OCI-LY7 (cell line): ENCODE results near the gene ZNF574. TPM values are rescaled to one million over a fixed set of nuclear protein-coding genes. Genes with fewer than 3 reads are reported as not detected.

ENCODE experiments used
- BruUV-seq: library from RNA; stranded (reverse); fragments of 400-500 nt; replicated peaks from 2 replicates; lab custom pipeline; 2021; lab: Mats Ljungman, UMichigan
- CTCF ChIA-PET: fragments of 300-600 bp; sonication (Branson Sonifier 250); formaldehyde crosslinking; loops from one replicate; lab custom pipeline; 2022; ENCODE audit warnings: antibody characterized with exemption; ENCODE audit not compliant: unreplicated experiment; lab: Charles Lee
- POLR2A ChIA-PET: fragments of 300-600 bp; sonication (Branson Sonifier 250); formaldehyde crosslinking; loops from one replicate; lab custom pipeline; 2022; ENCODE audit warnings: antibody characterized with exemption; lab: Charles Lee
- DNase-seq: peaks from one replicate; pipeline ENCODE4 v3.0.0-alpha.2; 2015; ENCODE audit warnings: low spot score
- H2AFZ ChIP-seq: fragments of 200-600 bp; sonication (generic), shearing (Covaris generic); 2 replicates; pipeline ENCODE4 v1.6.1; 2014; ENCODE audit warnings: mild to moderate bottlenecking, antibody characterized with exemption, low read length, moderate library complexity
- H3K27ac ChIP-seq: fragments of 200-600 bp; sonication (generic); 2 replicates; pipeline ENCODE4 v1.5.1; 2014; ENCODE audit warnings: mixed run types, low read depth, mild to moderate bottlenecking, moderate library complexity, low read length, inconsistent platforms; ENCODE audit not compliant: poor library complexity, severe bottlenecking
- H3K36me3 ChIP-seq: fragments of 200-600 bp; sonication (generic); 2 replicates; pipeline ENCODE4 v1.6.1; 2014; ENCODE audit warnings: mild to moderate bottlenecking, antibody characterized with exemption, low read length, moderate library complexity, mixed read lengths; ENCODE audit not compliant: insufficient read depth
- H3K4me1 ChIP-seq: fragments of 200-600 bp; sonication (generic); 2 replicates; pipeline ENCODE4 v1.5.1; 2014; ENCODE audit warnings: mild to moderate bottlenecking, low read length; ENCODE audit not compliant: insufficient read depth, poor library complexity, severe bottlenecking
- H3K4me2 ChIP-seq: fragments of 200-600 bp; sonication (generic); 2 replicates; pipeline ENCODE4 v1.6.1; 2014; ENCODE audit warnings: mild to moderate bottlenecking, low read length
- H3K4me3 ChIP-seq: fragments of 200-600 bp; sonication (generic); 2 replicates; pipeline ENCODE4 v1.5.1; 2014; ENCODE audit warnings: mild to moderate bottlenecking, low read depth, low read length; ENCODE audit not compliant: poor library complexity, severe bottlenecking
- H3K79me2 ChIP-seq: fragments of 200-600 bp; sonication (generic); 2 replicates; pipeline ENCODE4 v1.6.1; 2016; ENCODE audit warnings: low read depth, mild to moderate bottlenecking, low read length, moderate library complexity, mixed read lengths; ENCODE audit not compliant: insufficient read depth
- H3K9me2 ChIP-seq: fragments of 200-600 bp; sonication (generic); 2 replicates; pipeline ENCODE4 v1.6.1; 2016; ENCODE audit warnings: mild to moderate bottlenecking, low read length, mixed read lengths; ENCODE audit not compliant: insufficient read depth
- H3K9me3 ChIP-seq: fragments of 200-600 bp; sonication (generic); 2 replicates; pipeline ENCODE4 v1.6.1; 2014; ENCODE audit warnings: mild to moderate bottlenecking, mixed run types, low read length, mixed read lengths
- H4K20me1 ChIP-seq: fragments of 200-600 bp; sonication (generic); 2 replicates; pipeline ENCODE4 v1.6.1; 2014; ENCODE audit warnings: mild to moderate bottlenecking, antibody characterized with exemption, low read length, moderate library complexity, mixed read lengths; ENCODE audit not compliant: insufficient read depth
- EZH2phosphoT487 ChIP-seq: fragments of 200-600 bp; sonication (generic); IDR thresholded peaks from 2 replicates; pipeline ENCODE4 v1.6.1; 2018; ENCODE audit warnings: low read depth, borderline replicate concordance, mild to moderate bottlenecking, mixed run types, antibody characterized with exemption, low read length, moderate library complexity, mixed read lengths
- intact Hi-C: fragments of 100-400 bp; cut with micrococcal nuclease; formaldehyde crosslinking; loops from one replicate; pipeline ENCODE4 v1.10.0; 2022; ENCODE audit not compliant: unreplicated experiment
- total RNA-seq, 2 experiments: library from RNA; depleted of rRNA in 1 of 2; stranded (reverse); fragments of >200 nt in 1 of 2; shearing (Covaris generic) in 1 of 2; gene quantifications; 2 replicates each; pipeline ENCODE4 v1.2.3, GENCODE V29; 2014 to 2022
- TF ChIP-seq, protein P1 (sequence below): fragments of 200-600 bp; sonication (generic); conservative IDR thresholded peaks from 2 replicates; pipeline ENCODE4 v1.5.1; 2014; ENCODE audit warnings: mild to moderate bottlenecking, antibody characterized with exemption, low read length, moderate library complexity, mixed read lengths

Gene ZNF574
- total RNA-seq, 2 experiments from 2014 or later: 14.5 to 29.3 TPM

DNA sequence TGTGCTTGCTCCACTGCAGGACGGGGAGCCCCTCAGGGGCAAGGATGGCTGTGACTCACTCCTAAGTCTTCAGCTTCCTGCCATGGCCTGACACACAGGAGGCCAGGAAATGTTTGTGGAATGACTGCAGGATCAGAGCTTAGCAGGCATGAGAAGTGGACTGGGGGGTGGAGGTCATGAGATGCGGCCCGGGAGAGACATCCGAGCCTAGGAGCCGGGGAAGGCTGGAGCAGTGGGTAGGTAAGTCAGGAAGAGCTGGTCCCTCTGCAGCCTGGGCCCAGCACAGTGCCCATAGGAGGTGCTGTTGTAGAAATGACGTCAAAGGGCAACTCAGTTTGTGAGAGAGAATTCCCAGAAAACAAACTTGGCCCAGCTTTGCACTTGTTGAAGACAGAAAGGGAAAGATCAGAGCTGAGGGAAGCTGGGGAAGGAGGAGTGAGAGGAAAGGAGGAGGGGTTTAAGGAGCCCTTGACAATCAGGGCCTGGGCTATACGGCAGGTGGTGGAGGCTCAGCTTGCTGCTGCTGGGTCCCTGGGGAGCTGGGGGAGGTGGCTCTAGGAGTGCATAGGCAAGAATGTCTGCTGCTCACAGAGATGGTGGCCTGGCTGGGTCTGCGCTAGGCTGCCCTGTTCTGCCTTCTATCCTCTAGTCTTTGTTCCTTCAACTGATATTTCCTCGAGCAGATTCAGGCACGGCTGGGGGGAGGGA, 37.8 kb downstream of the ZNF574 start:
- H3K9me2 ChIP-seq: no peaks in the 10 kb centered on the region
- DNase-seq: peak; percentile 95
- H3K27ac ChIP-seq: peak overlapping the region; percentile 97
- ChIA-PET CTCF (interaction anchor here (0.7 to 2.6 kb wide), 3 partner anchors 10 to 63 kb away, joined by 5 to 10 read pairs (median 6); partner anchors contain the start of gene POU2F2), POLR2A (interaction anchor here (0.5 to 3.2 kb wide), 8 partner anchors 10 to 85 kb away, joined by 3 to 25 read pairs (median 4); partner anchors contain the start of gene POU2F2)
- H4K20me1 ChIP-seq: no peaks in the 10 kb centered on the region
- no TSS peak for BruUV-seq
- peaks cover 13% of the 10 kb centered on the region; the same call in 1 of the 2 replicates for H3K79me2 ChIP-seq
- intact Hi-C loops: loop anchor here (1.0 kb wide), 1 partner anchor 16 kb away; no protein-coding TSS in a partner anchor
- H3K4me1 ChIP-seq: peaks cover 99% of the 10 kb centered on the region
- peak overlapping the region; percentile 89 for H3K4me2 ChIP-seq
- TF ChIP-seq, protein P1, sequence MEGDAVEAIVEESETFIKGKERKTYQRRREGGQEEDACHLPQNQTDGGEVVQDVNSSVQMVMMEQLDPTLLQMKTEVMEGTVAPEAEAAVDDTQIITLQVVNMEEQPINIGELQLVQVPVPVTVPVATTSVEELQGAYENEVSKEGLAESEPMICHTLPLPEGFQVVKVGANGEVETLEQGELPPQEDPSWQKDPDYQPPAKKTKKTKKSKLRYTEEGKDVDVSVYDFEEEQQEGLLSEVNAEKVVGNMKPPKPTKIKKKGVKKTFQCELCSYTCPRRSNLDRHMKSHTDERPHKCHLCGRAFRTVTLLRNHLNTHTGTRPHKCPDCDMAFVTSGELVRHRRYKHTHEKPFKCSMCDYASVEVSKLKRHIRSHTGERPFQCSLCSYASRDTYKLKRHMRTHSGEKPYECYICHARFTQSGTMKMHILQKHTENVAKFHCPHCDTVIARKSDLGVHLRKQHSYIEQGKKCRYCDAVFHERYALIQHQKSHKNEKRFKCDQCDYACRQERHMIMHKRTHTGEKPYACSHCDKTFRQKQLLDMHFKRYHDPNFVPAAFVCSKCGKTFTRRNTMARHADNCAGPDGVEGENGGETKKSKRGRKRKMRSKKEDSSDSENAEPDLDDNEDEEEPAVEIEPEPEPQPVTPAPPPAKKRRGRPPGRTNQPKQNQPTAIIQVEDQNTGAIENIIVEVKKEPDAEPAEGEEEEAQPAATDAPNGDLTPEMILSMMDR: peak; percentile 66
- TF ChIP-seq EZH2phosphoT487: no peak
- H3K9me3 ChIP-seq: no peaks in the 10 kb centered on the region
- H2AFZ ChIP-seq: no peak overlapping the region
- peak overlapping the region; percentile 59 for H3K4me3 ChIP-seq
- peaks cover 84% of the 10 kb centered on the region for H3K36me3 ChIP-seq

DNA sequence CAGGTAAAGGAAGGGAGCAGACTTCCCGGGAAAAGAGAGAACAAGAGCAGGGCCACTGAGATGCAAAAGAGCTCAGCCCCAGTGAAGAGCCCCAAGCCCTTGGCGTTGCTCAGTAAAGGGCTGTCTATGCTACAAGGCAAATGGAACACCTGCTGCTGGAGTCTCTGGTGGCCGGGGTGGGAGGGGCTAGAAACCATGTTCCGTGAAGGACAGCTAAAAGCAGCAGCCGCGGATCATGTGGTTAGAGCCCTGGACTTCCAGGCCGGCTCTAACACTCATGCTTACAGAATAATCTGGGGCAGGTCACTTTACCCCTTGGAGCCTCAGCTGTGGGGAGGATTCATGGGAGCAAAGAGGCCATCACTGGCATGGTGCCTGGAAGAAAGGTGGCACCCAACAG, 38.4 kb downstream of the ZNF574 start:
- intact Hi-C loops: loop anchor here (1.0 kb wide), 1 partner anchor 15 kb away; no protein-coding TSS in a partner anchor
- H3K4me3 ChIP-seq: peak overlapping the region; percentile 59
- H2AFZ ChIP-seq: no peak overlapping the region
- H4K20me1 ChIP-seq: no peaks in the 10 kb centered on the region
- no peaks in the 10 kb centered on the region for H3K9me3 ChIP-seq
- H3K27ac ChIP-seq: peak overlapping the region; percentile 97
- no TSS peak for BruUV-seq
- POLR2A ChIA-PET: interaction anchor here (0.8 to 3.2 kb wide), 7 partner anchors 9 to 85 kb away, joined by 3 to 25 read pairs (median 6); partner anchors contain the start of gene POU2F2
- peaks cover 13% of the 10 kb centered on the region; the same call in 1 of the 2 replicates for H3K79me2 ChIP-seq
- peaks cover 83% of the 10 kb centered on the region for H3K36me3 ChIP-seq
- peak overlapping the region; percentile 89 for H3K4me2 ChIP-seq
- DNase-seq: peak; percentile 96
- H3K9me2 ChIP-seq: no peaks in the 10 kb centered on the region
- CTCF ChIA-PET: interaction anchor here (0.6 to 2.6 kb wide), 4 partner anchors 9 to 23 kb away, joined by 3 to 10 read pairs (median 7); partner anchors contain the start of gene POU2F2
- TF ChIP-seq, protein P1: no peak
- TF ChIP-seq EZH2phosphoT487: no peak
- H3K4me1 ChIP-seq: peaks cover 98% of the 10 kb centered on the region
